NCI-H1048 (cell line): Measurements from ENCODE around the gene TNFAIP8L3.
"Not testable (repeated sequence)": the region's sequence is repeated elsewhere in the genome, so short reads cannot be mapped to it uniquely, and the experiment has no call there.

Experiments
- DNase-seq: peaks from one replicate; lab custom pipeline; 2025; lab: John Stamatoyannopoulos, UW

Gene TNFAIP8L3

DNA sequence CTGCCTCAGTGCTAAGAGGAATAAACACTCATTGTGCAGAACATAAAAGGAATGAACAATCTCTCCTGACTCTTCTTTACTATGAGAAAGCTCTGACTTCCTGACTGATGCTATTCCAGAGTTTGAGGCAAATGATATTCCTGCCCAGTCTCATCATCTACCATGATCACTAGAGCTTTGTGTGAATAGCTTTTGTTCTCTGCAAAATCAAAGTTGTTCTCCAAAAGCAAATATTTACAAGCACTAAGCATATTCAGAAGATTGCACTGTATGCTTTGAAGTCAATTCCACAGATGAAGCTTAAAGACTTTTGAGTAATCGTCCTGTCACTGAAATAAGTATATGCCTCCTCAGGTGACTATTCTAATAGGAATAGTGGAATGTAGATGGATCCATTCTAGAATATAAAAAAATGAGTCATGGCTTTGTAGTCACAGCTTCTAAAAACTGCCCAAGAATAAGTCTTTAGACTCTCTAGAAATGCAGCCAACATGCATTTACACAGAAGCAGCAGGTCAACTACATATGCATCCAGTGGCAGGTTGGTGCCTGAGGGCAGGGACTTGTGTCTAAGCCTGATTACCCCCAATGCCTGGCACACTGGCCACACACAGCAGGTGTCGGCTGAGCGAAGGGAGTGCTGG, 34.6 kb downstream of the TNFAIP8L3 start:
- DNase-seq, result no peak

DNA sequence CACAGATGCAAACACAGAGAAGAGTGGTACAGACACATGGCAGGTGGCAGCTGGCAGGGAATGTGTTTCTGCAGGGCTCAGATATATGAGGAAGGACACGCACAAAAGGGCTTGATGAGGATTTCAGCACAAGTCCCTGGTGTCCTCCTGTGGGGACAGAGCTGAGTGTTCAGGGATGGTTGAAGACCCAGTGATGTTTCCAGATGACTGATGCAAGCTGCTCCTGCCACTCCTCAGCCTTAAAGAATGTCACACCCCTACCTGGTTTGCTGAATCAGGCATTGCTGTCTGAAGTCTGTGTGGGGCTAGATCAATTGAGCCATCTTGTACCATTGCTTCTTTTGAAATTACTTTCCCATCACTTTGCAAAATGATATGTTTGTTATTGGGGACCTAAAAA, 40.2 kb downstream of the TNFAIP8L3 start:
- DNase-seq, result no peak

DNA sequence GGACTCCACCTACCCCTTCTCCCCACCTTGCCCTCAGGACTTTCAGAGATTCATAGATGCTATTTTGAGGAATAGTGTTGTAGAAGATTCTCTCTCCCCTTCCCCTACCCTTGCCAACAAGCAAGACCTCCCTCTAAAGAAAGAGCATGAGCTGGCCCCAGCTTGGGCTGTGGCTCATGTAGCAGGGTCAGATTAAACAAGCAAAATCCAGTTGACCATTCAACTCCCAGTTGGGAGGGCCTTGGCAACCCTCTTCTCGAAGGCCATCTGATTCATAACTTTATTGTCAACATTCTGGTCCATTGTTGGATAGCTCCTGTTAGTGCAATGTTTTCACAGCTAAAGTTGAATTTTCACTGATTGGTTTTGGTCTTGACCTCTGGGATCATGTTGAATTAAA, 41.1 kb downstream of the TNFAIP8L3 start:
- DNase-seq, result no peak

DNA sequence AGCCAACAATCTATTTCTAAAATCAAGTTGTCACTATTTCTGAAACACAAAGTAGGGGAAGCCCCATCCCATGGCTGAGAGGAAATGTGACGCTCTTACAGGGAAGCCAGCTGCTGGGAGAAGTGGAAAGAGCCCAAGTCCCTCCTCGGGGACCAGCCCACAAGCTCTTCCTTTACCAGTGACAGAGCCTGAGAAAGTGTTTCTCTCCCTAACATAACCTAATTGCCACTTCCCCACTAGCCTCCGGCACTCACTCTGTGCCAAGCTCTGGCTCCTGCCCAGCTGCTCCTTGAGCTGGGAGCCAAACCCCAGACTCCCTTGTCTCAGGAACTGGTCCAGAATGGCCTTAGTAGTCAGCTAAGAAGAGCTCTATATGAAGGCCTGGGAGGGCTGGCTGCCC, 42.9 kb downstream of the TNFAIP8L3 start:
- DNase-seq, result no peak

DNA sequence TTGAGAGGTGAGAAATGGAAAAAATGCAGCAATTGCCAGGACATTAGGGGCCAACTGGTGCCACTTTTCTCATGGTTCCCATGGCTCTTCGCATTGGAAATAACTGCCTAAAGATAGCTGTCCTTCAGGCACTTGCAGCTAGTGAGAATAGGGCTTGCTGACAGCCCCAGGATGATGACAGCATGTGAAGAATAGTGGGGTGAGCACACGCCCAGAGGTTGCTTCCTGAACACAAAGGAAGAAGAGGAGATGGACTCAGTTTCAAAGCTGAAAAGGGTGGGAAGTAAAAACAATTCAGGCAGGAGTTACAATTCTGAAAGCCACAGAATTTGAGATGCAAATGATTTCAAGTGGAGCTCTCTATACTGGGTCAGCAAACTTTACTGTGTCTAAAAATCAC, 45.6 kb downstream of the TNFAIP8L3 start:
- no peak for DNase-seq

DNA sequence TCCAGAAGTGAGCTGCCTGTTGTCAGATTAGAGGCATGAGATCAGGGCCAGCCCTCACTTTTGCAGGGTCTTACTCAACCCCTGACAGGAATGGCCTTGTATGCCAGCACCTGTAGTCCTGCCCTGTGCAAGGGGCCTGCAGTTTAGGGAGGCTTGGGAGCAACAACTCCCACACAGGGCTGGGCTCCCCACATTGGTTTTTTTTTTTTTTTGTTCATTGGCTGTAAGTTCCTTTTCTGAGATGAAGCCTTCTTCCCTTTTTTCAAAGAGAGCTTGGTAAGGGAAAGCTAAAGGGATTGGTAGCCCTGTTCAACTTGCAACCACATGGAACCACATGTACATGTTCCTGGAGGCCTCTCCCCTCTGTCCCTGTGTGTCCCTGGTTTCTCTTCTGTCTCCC, 46.4 kb downstream of the TNFAIP8L3 start:
- no peak for DNase-seq

DNA sequence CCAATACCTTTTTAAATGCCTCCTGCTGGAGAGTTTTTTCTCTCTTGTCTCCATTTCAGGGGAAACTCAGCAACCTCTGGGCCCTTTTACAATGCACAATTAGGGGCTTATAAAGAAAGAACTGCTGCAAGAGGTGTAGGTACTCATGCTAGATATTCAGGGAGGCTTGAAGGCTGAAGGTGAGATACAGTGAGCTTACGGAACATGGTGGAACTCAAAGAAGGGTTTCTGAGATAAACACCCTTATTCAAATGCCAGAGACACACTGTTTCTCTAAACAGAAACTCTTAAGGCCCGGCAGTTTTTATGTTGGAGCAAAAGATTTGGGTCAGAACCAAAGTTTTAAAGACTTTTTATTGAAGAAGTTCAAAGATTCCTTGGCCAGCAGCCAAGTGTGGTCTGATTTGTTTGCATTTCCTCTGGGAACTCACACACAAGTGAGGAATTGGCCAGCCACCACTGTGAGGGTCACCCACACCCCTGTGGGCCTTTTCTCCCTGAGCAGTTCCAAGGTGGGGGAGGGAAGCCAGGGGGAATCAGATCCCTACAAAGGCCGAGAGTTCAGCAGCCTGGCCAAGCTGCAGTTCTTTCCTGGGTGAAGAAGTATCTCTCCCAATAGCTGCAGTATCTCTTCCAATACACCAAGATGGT, 47.8 kb downstream of the TNFAIP8L3 start:
- DNase-seq, result no peak

DNA sequence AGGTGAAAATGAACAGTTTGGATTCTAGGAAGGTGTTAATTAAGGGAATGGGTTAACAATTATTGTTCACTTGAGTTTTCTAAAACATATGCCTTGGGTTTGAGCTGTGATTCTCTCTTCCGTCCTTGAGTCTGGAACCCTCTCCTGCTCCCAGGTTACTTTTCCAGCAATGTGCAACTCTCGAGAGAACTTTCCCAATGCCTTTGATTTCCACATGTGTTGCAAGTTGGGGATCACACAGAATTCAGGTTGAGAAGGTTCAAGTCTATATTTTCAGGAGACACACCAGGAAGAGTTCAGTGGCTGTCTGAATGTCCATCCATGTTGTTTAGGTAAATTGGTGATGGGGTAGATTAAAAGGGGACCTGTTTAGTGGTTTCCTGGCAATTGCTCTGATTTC, 48.7 kb downstream of the TNFAIP8L3 start:
- DNase-seq, result no peak

DNA sequence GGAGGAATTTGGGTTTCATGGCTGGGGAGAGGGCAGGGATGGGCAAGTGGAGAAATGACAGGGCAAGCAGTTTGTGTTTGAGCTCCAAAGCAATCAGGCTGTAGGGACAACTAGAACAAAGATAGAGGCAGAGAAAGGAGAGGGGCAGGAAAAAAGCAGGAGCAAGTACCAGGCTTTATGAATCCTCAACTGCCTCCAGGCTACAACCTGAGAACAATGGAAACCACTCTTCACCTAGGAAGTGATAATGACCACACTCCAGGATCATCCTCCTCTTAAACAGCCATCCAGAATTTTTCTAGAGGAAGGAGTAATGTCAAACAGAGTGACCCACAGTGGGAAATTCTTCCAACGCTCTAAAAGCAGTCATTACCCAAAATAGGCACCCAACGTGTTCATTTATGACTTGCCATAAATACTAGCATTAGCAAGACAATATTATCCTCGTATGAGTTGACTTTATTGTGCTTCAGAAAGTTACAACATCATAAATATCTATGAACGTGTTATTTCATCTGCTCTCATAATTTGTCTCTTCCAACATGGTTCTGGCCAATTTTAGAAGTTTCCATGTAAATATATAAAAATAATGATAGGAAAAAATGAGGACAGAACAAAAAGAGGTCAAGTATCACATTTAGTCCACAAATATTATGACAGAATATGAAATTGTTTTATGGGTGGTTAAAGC, 50.5 kb downstream of the TNFAIP8L3 start:
- DNase-seq, result no peak

DNA sequence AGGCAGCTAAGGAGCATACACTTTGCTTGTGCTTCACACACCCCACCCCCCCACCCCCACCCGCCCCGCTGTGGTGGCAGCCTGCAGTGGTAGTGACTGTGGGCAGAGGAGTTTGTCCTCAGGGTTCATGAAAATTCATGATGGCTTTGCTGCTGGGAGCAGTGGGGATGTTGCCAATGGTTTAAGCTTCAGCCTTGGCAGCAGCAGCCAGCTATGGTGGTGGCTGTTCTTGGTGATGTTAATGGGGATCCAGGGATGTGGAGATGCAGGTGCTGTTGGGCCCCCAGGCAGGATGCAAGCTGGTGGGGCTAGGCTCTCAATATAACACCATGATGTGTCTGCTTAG, 55.8 kb downstream of the TNFAIP8L3 start:
- no peak for DNase-seq

DNA sequence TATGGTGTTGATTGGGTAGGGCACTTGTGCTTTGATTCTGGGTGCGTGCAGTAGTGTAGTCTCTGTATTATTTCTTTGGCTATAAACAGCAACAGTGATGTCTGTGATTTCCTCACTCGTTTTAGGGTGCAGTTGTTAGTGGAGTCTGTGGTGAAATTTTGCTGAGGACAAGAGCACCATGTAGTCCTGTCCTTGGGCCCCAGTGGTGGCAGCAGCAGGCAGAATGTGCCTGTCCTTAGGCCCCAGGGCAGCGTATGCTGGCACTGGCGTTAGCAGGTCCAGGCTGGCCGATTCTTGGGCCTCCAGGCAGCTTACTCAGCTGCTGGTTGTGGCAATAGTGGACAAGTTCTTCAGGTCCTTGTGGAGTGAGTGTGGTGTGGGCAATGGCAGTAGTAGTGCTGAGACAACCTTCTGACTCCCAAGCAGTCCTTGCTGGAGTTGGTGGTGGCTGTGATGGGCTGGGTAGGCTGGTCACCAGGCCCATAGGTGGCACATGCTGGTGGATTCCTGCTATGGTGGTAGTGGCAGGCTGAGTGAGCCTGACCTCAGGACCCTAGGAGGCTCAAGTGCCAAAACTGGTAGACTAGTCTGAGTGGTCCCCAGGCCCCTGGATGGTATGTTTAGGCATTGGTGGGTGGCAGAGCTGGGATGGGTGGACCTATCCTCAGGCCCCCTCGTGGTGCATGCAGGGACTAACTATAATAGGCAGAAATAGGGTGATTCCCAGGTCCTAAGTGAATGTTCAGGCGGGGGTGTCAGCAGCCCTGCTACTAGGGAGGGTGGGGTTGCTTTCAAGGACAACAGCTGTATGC, 56.3 kb downstream of the TNFAIP8L3 start:
- no peak for DNase-seq

DNA sequence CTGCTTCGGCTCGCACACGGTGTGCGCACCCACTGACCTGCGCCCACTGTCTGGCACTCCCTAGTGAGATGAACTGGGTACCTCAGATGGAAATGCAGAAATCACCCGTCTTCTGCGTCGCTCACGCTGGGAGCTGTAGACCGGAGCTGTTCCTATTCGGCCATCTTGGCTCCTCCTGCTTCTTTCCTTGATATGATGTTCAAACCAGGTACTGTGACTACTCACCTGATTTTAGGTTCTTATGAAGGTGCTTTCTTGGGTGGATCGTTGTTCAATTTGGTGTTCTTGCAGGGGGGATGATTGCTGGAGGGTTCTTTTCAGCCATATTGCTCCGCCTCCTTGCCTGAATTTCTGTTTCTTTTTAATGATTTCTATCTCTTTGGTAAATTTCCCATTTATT, 57.2 kb downstream of the TNFAIP8L3 start:
- DNase-seq, result not testable (repeated sequence)

DNA sequence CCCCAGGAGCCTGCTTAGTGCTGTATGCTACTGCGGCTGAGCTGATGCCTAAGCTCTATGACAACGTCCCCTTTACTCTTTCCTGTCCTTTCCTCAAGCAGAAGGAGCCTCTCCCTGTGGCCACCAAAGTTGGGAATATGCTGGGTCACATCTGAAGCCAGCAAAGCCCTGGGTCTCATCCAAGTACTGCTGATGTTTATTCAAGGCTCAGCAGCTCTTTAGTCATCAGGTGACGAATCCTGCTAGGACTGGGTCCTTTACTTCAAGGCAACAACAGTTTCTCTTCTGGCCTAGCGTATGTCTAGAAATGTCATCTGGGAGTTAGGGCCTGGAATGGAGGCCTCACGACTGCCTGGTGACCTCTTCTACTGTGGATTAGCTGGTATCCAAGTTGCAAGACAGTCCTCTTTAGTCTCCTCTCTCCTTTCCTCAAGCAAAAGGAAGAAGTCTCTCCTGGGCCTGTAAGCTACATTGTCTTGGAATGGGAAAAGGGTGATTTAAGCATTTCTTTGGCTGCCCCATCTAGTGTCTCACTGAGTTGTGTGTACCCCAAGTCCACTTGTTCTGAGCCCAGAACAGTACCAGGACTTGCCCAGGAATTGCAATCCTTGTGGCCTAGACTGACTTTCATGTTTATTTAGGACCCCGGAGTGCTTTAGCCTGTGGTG, 63.9 kb downstream of the TNFAIP8L3 start:
- no peak for DNase-seq

DNA sequence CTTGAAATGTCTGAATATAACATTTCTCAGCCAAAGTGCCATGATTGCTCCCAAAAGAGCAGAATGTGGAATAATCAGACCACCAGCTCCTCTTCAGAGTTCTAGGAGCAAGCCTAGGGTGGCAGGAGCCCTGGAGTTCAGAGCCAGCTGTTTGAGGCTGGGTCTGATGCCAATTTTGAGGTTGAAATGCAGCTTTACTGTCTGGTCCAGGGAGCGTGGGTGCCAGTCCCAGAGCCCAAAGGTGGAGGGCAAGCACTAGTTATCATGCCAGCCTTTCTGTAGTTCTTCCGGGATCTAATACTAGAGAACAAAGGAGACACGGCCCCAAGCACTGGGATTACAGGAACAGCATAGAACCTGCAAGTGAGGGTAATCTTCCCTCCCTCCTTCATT, 69.3 kb downstream of the TNFAIP8L3 start:
- DNase-seq, result no peak

DNA sequence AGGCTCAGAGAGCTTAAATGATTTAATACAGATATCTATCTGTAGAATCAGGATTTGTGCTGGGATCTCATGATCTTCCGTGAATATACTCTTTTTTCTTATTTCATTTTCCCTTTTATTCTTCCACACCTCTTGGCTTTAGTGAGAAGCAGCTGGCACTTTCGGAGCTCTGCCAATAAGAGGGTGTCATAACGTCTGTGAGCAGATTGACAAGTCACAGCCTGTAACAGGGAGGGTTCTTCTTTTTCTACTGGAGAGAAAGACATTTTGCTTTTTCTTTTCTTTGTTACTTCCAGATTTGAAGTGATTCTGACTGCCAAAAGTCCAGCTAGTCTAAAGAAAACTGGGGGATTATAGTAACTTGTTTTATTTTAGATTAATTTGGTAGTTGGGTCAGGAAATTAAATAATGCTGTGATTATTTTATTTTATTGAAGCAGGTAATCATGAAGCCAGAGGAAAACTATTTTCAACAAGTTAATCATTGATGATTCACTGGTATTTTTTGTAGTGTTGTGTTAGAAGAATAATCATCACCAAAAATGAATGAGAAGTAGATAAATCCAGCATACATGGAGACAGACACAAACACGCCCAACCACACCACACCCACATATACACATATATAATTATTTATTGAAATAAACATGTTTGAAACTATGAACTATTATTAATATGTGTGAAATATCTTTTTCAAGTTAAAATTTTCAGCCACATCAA, 69.8 kb downstream of the TNFAIP8L3 start:
- no peak for DNase-seq

DNA sequence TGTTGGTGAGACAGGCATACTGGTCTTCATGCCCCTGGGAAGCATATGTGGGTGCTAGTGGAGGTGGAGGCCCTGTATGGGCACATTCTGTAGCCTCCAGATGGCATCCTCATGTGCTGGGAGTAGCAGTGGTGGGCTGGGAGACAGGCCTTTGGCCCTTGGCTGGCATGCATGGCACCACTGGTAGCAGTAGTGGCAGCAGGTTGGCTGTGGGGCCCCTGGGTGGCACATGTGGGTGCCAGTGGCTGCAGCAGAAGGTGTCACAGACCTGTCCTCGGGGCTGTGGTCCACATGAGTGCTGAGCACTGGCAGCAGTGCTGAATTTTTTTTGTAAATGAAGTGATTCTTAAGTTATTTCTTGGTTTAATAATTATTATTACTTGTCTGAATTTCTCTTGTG, 71.2 kb downstream of the TNFAIP8L3 start:
- DNase-seq, result no peak

DNA sequence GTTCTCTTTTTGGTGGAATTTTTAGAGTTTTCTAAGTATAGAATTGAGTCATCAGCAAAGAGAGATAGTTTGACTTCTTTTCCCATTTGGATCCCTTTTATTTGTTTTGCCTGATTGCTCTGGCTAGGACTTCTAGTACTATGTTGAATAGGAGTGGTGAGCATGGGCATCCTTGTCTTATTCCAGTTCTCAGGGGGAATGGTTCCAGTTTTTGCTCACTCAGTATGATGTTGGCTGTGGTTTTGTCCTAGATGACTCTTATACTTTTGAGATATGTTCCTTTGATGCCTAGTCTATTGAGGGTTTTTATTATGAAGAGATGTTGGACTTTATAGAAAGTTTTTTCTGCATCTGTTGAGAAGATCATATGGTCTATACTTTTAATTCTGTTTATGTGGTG, 72.5 kb downstream of the TNFAIP8L3 start:
- DNase-seq, result no peak

DNA sequence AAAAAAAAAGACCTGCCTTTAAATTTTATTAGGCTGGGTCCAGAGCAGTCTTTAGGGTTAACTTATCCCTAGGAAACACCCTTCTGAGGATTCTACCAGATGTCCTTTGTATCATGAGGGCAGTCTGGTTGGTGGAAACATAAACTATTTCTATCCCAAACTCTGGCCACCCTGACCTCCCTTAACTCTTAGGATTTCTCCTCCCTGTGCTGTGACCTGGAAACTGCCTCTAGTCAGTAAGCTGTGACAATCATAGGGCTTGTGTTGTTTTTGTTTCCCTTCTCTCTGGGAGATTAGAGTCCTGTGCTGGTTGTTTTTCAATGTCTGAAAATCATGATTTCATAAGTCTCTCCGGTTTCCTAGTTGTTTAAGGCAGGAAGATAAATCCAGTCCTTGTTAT, 78.1 kb downstream of the TNFAIP8L3 start:
- no peak for DNase-seq

DNA sequence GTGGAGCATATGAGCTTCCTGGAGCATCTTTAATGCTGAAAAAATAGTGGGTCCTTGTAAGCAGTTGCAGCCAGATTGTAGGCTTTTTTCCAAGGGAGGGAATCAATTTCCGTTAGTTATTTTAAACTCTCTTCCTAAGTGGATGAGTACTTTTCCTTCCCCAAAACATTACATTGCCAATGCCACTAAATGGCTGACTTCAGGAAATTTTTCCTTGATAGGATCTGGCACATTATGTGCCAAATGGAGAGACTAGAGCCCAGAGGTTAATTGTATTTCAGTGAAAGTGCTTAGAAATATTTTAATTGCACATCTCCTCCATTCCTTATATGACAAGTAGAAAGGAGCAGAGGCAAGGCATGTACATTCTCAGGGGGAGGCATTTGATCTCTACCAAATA, 83.5 kb downstream of the TNFAIP8L3 start:
- DNase-seq, result no peak

DNA sequence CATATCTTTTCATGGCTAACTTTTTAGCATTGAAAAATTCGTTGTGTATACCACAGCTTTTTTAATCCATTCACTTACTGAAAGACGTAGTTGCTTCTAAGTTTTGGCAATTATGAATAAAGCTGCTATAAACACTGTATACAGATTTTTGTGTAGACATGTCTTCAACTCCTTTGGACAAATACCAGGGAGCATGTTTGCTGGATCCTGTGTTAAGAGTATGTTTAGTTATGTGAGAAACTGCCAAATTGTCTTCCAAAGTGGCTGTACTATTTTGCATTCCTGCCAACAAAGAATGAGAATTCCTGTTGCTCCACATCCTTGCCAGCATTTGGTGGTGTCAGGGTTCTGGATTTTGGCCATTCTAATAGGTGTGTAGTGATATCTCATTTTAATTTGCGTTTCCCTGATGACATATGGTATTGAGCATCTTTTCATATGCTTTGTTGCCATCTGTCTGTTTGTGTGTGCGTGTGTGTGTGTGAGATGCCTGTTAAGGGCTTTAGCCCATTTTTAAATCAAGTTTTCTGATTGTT, 87.5 kb downstream of the TNFAIP8L3 start:
- no peak for DNase-seq
